NB4 (cell line): Measurements from ENCODE around the gene OPCML.

ENCODE experiments used
- MYC ChIP-seq: IDR thresholded peaks from 2 replicates; pipeline ENCODE4 v1.6.1; 2011; ENCODE audit warnings: low read depth, low read length
- POLR2A ChIP-seq: IDR thresholded peaks from 2 replicates; pipeline ENCODE4 v1.6.1; 2011; ENCODE audit warnings: mild to moderate bottlenecking; ENCODE audit not compliant: insufficient read length; ENCODE audit errors: extremely low read depth
- TF ChIP-seq, protein P1 (sequence below): IDR thresholded peaks from one replicate; pipeline ENCODE4 v1.5.1; 2012; ENCODE audit warnings: low read depth, low read length
- TF ChIP-seq, protein P2 (sequence below): IDR thresholded peaks from 2 replicates; pipeline ENCODE4 v1.6.1; 2011; ENCODE audit warnings: low read depth, low read length

GRCh38 chr11:133239575-133239974, 292.7 kb downstream of the OPCML start:
- TF ChIP-seq POLR2A = no peak
- TF ChIP-seq, protein P1, sequence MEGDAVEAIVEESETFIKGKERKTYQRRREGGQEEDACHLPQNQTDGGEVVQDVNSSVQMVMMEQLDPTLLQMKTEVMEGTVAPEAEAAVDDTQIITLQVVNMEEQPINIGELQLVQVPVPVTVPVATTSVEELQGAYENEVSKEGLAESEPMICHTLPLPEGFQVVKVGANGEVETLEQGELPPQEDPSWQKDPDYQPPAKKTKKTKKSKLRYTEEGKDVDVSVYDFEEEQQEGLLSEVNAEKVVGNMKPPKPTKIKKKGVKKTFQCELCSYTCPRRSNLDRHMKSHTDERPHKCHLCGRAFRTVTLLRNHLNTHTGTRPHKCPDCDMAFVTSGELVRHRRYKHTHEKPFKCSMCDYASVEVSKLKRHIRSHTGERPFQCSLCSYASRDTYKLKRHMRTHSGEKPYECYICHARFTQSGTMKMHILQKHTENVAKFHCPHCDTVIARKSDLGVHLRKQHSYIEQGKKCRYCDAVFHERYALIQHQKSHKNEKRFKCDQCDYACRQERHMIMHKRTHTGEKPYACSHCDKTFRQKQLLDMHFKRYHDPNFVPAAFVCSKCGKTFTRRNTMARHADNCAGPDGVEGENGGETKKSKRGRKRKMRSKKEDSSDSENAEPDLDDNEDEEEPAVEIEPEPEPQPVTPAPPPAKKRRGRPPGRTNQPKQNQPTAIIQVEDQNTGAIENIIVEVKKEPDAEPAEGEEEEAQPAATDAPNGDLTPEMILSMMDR = no peak
- TF ChIP-seq, protein P2, sequence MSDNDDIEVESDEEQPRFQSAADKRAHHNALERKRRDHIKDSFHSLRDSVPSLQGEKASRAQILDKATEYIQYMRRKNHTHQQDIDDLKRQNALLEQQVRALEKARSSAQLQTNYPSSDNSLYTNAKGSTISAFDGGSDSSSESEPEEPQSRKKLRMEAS = no peak
- no peak for TF ChIP-seq MYC
